Measurements from ENCODE around the gene KLHL6.
"Not testable (repeated sequence)": the region's sequence is repeated elsewhere in the genome, so short reads cannot be mapped to it uniquely, and the experiment has no call there.

The KLHL6 gene

DNA sequence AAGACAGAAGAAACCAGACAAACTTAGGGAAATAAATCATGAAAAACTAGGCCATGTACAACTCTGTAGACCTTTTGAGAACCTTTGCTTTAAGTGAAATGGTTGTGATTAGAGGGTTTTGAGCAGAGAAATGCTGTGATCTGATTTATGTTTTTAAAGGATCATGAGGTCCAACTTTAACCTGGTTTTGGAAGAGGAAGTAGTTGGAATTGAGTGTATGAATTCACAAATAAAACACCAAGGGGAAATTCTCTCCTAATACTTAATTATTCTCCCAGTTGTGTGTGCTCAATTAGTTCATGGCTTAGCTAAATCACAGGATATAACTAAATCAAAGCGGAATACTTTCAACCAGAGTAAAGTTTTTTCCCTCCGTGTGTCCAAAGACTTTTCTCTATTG is 81.5 kb downstream of the KLHL6 start:
- H3K27ac ChIP-seq: no peak overlapping the region
- TF ChIP-seq ZFX (IDR thresholded peaks at IDR 0.05; ENCODE audit: borderline replicate concordance): no peak

DNA sequence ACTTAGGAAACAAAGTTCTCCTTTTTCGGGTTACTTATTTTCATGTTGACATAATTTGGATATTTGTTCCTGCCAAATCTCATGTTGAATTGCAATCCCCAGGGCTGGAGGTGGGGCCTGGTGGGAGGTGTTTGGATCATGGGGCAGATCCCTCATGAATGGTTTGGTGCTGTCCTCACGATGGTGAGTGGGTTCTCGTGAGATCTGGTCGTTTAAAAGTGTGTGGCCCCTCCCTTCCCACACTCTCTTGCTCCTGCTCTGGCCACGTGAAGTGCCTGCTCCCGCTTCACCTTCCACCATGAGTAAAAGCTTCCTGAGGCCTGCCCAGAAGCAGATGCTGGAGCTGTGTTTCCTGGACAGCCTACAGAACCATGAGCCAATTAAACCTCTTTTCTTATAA is 83.4 kb downstream of the KLHL6 start:
- H3K27ac ChIP-seq: no peak overlapping the region
- TF ChIP-seq, protein P1, sequence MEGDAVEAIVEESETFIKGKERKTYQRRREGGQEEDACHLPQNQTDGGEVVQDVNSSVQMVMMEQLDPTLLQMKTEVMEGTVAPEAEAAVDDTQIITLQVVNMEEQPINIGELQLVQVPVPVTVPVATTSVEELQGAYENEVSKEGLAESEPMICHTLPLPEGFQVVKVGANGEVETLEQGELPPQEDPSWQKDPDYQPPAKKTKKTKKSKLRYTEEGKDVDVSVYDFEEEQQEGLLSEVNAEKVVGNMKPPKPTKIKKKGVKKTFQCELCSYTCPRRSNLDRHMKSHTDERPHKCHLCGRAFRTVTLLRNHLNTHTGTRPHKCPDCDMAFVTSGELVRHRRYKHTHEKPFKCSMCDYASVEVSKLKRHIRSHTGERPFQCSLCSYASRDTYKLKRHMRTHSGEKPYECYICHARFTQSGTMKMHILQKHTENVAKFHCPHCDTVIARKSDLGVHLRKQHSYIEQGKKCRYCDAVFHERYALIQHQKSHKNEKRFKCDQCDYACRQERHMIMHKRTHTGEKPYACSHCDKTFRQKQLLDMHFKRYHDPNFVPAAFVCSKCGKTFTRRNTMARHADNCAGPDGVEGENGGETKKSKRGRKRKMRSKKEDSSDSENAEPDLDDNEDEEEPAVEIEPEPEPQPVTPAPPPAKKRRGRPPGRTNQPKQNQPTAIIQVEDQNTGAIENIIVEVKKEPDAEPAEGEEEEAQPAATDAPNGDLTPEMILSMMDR (IDR thresholded peaks at IDR 0.05): no peak
- no peak for TF ChIP-seq ZFX (IDR thresholded peaks at IDR 0.05; ENCODE audit: borderline replicate concordance)

DNA sequence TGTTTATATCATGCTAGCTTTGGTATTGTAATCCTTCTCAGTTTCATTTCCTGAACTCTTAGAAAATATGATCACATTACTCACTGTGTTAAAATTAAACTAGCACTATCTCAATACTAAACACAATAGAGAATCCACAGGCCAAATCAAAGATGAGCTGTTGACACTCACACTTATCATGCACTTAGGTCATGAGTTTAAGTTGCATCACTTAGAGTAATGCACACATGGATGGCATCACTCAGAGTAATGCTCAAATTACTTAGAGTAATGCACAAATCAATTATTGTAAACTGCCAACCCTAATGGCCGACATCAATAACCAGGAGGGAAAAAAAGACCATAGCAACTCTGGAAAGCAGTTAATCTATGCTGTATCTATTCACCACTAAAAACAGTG is 87.1 kb downstream of the KLHL6 start:
- H3K27ac ChIP-seq: no peak overlapping the region
- TF ChIP-seq ZFX (IDR thresholded peaks at IDR 0.05; ENCODE audit: borderline replicate concordance): no peak
- TF ChIP-seq, protein P1 (IDR thresholded peaks at IDR 0.05): no peak

DNA sequence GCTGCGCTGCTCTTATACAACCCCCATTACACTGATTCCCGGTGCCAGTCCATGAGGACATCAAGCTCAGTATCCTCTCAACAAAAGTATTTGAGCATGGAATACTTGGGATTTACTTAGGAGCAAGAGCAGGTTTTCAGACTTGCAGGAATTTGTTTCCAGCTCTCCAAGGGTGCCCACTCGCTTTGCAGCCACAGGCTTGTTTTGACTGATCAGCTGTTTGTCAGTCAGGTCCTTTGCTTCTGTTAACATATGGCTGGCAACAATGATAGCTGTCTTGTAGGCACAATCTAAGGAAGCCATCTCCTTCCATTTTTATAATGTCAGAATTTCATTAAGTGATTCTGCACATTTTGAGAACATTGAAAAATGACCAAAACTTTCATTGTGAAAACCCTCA is 88.9 kb downstream of the KLHL6 start:
- no peak for TF ChIP-seq ZFX (IDR thresholded peaks at IDR 0.05; ENCODE audit: borderline replicate concordance)
- no peak overlapping the region for H3K27ac ChIP-seq

DNA sequence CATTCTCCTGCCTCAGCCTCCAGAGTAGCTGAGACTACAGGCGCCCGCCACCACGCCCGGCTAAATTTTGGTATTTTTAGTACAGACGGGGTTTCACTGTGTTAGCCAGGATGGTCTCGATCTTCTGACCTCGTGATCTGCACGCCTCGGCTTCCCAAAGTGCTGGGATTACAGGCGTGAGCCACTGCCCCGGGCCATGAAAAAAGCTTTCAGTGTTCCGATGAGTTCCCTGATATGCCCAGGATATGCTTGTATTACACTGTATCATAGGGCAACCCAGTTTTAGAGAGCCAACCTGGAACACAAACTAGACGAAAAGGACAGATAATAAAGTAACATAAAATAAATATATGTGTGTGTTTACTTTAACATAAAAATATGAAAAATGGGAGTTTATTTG is 89.8 kb downstream of the KLHL6 start:
- not testable (repeated sequence) for H3K27ac ChIP-seq

DNA sequence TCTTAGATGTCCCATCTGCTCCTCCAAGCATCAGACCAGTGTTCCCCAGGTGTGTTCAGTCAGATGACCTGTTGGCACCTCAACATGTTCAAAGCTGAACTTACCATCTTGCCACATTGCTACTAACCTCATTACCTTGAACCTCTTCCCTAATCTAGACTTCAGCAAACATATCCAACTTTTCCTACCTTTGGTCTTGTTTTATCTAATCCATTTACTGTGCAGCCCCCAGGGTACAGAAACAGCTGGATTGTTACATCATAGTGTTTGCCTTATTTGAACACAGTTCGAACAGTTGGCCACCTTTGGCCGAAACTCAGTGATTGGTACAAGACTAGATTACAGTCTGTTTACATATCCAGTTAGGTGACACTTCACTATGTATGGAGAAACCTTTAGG is 91.0 kb downstream of the KLHL6 start:
- TF ChIP-seq, protein P1 (IDR thresholded peaks at IDR 0.05): no peak
- TF ChIP-seq ZFX (IDR thresholded peaks at IDR 0.05; ENCODE audit: borderline replicate concordance): no peak
- H3K27ac ChIP-seq: no peak overlapping the region

DNA sequence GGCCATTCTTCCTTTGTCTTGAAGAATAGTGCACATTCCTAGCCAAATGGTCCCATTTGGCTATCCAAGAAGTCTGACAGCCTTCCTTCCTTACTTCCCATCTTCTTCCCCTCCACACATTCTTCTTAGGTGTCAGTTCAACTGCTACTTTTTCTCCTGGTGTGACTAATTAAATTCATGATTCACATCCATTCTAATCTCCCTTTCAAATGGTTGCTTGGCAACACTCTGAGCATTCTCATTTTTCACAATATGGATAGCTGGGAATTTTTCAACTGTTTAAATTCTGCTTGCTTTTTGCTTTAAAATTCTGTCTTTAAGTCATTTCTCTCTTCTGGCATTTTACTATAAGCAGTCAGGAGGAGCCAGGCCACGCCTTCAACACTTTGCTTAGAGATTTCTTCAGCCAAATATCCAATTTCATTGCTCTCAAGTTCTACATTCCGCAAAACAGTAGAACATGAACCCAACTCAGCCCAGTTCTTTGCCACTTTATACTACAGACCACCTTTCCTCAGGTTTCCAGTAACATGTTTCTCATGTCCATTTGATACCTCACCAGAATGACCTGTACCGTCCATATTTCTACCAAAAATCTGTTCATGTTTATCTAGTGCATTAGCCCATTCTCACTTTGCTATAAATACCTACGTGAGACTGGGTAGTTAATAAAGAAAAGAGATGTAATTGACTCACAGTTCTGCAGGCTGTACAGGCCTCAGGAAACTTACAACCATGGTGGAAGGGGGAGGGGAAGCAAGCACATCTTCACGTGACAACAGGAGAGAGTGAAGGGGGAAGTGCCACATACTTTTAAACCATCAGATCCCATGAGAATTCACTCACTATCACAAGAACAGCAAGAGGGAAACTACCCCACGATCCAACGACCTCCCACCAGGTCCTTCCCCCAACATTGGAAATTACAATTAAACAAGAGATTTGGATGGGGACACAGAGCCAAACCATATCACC is 95.1 kb downstream of the KLHL6 start:
- H3K27ac ChIP-seq: no peak overlapping the region
- no peak for TF ChIP-seq ZFX (IDR thresholded peaks at IDR 0.05; ENCODE audit: borderline replicate concordance)
- TF ChIP-seq, protein P1 (IDR thresholded peaks at IDR 0.05): no peak

DNA sequence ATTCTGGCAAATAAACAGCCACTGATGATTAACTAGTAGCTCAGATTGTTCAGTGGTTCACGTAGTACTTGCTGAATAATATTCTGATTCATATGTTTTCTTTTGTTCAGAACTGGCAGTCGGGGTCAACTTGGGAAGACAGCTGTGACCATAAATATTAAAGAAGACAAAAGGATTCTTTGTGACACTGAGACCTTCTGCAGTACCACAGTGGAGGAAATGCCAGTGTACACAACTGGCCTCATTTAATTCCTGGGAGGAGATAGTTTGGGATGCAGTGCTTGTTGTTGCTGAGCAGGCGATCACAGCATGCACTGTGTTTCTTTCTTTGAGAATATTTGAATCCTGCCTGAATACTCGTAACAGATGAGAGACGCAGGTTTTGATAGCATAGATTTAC is 100.4 kb downstream of the KLHL6 start:
- TF ChIP-seq, protein P1 (IDR thresholded peaks at IDR 0.05): no peak
- H3K27ac ChIP-seq: no peak overlapping the region

DNA sequence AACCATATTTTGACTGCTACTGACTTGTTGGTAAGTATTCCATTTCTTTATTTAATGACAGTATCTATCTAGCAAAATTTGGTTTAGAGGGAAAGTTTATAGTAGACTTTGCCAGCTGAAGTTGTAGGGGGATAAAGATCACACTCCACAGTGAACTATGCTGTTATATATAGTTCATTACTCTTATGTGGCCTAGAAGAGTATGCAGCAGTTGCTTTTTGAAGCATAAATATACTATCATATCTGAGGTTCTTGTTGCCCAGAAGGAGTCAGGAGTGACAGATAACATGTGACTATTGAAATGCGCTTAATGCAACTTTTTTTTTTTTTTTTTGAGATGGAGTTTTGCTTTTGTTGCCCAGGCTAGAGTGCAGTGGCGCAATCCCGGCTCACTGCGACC is 101.4 kb downstream of the KLHL6 start:
- TF ChIP-seq, protein P1 (IDR thresholded peaks at IDR 0.05): no peak
- no peak for TF ChIP-seq ZFX (IDR thresholded peaks at IDR 0.05; ENCODE audit: borderline replicate concordance)
- H3K27ac ChIP-seq: no peak overlapping the region
